Muscle of leg (tissue), 11 donors: ENCODE data around the gene NUBPL. TPM values are rescaled to one million over a fixed set of nuclear protein-coding genes. Genes with fewer than 3 reads are reported as not detected.

Experiments used
- DNase-seq: peaks from one replicate; pipeline ENCODE4 v3.0.0; 2013
- H3K27ac ChIP-seq: one replicate; pipeline ENCODE4 v1.5.1; 2013; ENCODE audit warnings: mild to moderate bottlenecking, low read length, control low read depth
- H3K27me3 ChIP-seq: one replicate; pipeline ENCODE4 v1.6.1; 2013; ENCODE audit warnings: low read length; ENCODE audit not compliant: control insufficient read depth, insufficient read depth
- H3K36me3 ChIP-seq: one replicate; pipeline ENCODE4 v1.6.1; 2013; ENCODE audit warnings: low read length; ENCODE audit not compliant: control insufficient read depth, insufficient read depth
- H3K4me1 ChIP-seq: one replicate; pipeline ENCODE4 v1.6.1; 2013; ENCODE audit warnings: low read length; ENCODE audit not compliant: control insufficient read depth, insufficient read depth
- H3K4me3 ChIP-seq: one replicate; pipeline ENCODE4 v1.5.1; 2013; ENCODE audit warnings: low read length, control low read depth
- H3K9me3 ChIP-seq: replicated peaks from 2 replicates; pipeline ENCODE4 v1.6.1; 2013; ENCODE audit warnings: low read depth, low read length; ENCODE audit not compliant: control insufficient read depth
- WGBS: methylation state at CpG from one replicate; pipeline ENCODE4 v1.1.5; 2013; ENCODE audit warnings: missing lambda C conversion rate; ENCODE audit not compliant: insufficient coverage; 5-methylcytosine and 5-hydroxymethylcytosine counted together
- polyA plus RNA-seq, 8 donors: library from polyadenylated mRNA; unstranded; fragments of 120-200 nt; gene quantifications; one replicate each; pipeline versions ENCODE4 v1.2.1 to v1.2.3, GENCODE V29; 2013; ENCODE audit warnings: inconsistent platforms in 1 of 8, low replicate concordance in 1 of 8; ENCODE audit not compliant: insufficient read length in 8 of 8, insufficient read depth in 1 of 8
- total RNA-seq: library from RNA; stranded (reverse); fragments of 120-200 nt; gene quantifications from one replicate; pipeline ENCODE4 v1.2.4, GENCODE V29; 2013

The NUBPL gene
- total and polyA plus RNA-seq, 9 donors, result 7.2 to 11.2 (median 8.2) TPM

DNA sequence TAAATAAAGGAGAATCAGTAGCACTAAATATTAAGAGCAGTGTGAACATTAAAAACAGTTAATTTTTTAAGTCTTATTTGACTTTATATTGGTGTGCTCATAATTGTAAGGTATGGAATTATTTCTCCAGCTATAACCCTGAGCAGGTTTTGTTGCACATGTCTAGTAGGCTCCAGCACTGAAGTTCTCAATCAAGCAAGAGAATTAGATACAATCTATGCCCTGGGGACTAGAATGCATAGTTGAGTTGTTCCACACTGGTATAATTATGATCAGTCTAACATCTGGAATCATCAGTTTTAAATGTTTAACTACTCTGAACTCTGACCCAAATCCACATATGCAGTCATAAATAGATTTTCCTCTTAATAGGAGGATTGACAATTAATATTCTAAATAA is 258.1 kb downstream of the NUBPL start:
- Histone ChIP-seq H3K27ac (no peak overlapping the region), H3K36me3 (no peaks in the 10 kb centered on the region), H3K9me3 (no peaks in the 10 kb centered on the region), H3K4me1 (no peaks in the 10 kb centered on the region), H3K27me3 (no peaks in the 10 kb centered on the region), H3K4me3 (no peak overlapping the region)
- DNase-seq, result peak; percentile 11

DNA sequence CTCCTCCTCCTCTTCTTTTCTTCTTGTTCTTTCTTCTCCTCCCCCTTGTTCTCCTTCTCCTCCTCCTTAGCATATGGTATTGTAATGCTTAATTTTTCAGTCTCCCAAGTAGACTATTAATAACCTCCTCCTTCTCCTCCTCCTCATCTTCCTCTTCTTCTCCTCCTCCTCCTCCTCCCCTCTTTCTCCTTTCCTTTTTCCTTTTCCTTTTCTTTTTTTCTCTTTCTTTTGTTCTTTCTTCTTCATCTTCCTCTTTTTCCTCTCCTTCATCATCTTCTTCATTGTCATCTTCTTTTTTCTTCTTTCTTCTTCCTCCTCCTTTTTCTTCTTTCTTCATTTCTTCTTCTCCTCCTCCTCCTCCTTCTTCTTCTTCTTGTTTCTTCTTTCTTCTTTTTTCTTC is 264.3 kb downstream of the NUBPL start:
- Histone ChIP-seq H3K36me3 (no peaks in the 10 kb centered on the region), H3K27ac (no peak overlapping the region), H3K9me3 (no peaks in the 10 kb centered on the region), H3K27me3 (no peaks in the 10 kb centered on the region), H3K4me3 (no peak overlapping the region), H3K4me1 (no peaks in the 10 kb centered on the region)
- no peak for DNase-seq

DNA sequence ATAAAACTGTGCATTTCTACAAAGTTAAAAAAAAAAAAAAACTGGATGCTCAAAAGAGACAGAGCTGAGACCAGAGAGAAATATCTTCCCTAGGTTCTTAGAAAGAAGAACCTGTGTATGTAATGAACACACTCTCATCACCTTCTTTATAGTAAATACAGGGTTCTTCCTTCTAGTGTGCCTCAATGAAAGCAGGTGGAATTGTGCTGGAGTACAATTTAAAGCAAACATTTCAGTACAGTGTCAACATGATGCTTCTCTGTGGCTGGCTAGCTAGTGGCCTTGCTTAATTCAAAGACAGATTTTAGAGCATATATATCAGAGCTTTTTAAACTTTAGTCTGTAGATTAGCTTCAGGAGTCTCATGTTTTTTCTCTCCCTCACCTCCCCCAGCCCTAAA is 266.1 kb downstream of the NUBPL start:
- no peaks in the 10 kb centered on the region for H3K27me3 ChIP-seq
- DNase-seq, result no peak
- no peaks in the 10 kb centered on the region for H3K9me3 ChIP-seq
- no peak overlapping the region for H3K4me3 ChIP-seq
- no peaks in the 10 kb centered on the region for H3K4me1 ChIP-seq
- no peak overlapping the region for H3K27ac ChIP-seq
- H3K36me3 ChIP-seq, result no peaks in the 10 kb centered on the region

DNA sequence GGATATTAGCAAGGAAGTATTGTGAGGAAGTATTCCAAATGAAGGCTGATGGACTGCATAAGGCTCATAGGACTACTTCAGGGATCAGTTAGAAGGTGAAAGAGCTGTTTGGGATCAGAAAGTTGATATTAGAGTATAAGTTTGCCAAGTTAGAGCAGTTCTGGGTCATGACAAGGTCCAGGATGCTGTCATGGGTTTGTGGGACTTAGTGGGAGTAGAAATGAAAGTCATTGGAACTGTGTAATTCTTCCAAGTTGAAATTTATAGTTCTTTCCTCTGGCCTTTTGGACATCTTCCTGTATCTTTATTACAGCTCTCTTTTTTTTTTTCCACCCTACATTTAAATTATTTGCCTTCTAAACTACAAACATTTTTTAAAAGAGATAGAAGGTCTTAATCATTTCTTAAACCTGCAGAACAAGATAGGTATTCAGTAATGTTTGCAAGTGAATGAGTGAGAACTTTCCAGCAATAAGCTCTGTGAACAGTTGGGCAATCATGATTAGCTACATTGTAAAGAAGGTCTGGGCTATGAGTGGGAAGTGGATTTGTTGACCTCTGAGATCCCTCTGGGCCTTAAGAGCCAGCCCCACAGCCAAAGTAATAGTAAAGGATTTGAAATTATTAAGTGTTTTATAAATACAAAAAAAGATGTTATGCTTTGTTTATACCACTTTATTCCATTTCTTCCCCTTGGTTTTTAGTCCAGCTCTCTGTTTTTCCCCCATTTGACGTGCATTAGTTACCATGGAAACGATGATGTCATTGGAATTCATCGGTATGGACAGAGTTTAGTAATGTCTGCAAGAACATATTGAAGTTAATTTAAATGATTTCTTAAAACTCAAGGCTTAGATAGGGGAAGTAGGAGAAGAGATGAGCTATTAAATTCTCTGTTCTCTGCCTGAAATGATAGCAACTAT is 268.0 kb downstream of the NUBPL start:
- Histone ChIP-seq H3K27ac (peak overlapping the region; percentile 80), H3K4me3 (no peak overlapping the region), H3K4me1 (no peaks in the 10 kb centered on the region), H3K27me3 (no peaks in the 10 kb centered on the region), H3K36me3 (no peaks in the 10 kb centered on the region), H3K9me3 (no peaks in the 10 kb centered on the region)
- peak; percentile 95 for DNase-seq
- WGBS, result no CpG with 5 or more reads among the region's 3 CpGs

DNA sequence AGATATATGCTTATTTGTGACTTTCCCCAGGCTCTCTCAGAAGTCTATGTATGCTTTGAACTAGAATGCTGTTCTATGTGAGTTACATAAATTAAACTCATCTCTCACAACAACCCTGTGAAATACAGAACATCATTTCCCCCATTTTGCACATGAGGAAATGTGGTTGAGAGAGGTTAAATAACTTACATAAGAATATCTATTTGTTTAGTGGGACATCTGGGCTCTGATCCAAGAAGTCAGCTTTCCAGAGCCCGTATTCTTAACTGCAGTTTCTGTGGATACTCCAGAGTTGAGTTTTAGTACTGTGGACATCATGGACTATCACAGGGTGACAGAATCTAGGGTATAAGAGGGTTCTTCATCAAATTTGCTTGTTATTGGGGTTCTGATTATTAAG is 273.4 kb downstream of the NUBPL start:
- no peaks in the 10 kb centered on the region for H3K36me3 ChIP-seq
- no peaks in the 10 kb centered on the region for H3K4me1 ChIP-seq
- no peak overlapping the region for H3K27ac ChIP-seq
- WGBS, result 14% methylated on average over 1 of the region's 1 CpG
- H3K27me3 ChIP-seq, result no peaks in the 10 kb centered on the region
- peak; percentile 43 for DNase-seq
- no peak overlapping the region for H3K4me3 ChIP-seq
- H3K9me3 ChIP-seq, result no peaks in the 10 kb centered on the region

DNA sequence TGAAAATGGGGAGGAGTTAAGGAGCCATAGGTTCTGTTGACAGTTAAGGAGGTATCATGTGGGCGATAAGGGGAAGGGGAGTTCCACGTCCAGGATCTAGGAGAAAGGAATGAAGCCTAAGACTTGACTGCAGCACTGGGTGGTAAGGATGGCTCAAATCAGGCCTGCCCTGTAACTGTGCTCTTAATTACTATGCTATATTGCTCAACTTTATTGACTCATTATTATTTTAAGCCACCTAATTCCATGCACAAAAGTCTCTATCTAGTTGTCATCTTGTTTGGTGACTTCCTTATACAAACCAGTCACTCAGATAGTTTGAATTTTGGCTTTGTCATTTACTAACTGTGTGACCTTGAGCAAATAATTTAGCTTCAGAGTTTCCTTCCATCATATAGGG is 273.8 kb downstream of the NUBPL start:
- Histone ChIP-seq H3K9me3 (no peaks in the 10 kb centered on the region), H3K4me1 (no peaks in the 10 kb centered on the region), H3K27me3 (no peaks in the 10 kb centered on the region), H3K27ac (no peak overlapping the region), H3K36me3 (no peaks in the 10 kb centered on the region), H3K4me3 (no peak overlapping the region)
- 100% methylated on average over 1 of the region's 2 CpGs for WGBS
- no peak for DNase-seq

DNA sequence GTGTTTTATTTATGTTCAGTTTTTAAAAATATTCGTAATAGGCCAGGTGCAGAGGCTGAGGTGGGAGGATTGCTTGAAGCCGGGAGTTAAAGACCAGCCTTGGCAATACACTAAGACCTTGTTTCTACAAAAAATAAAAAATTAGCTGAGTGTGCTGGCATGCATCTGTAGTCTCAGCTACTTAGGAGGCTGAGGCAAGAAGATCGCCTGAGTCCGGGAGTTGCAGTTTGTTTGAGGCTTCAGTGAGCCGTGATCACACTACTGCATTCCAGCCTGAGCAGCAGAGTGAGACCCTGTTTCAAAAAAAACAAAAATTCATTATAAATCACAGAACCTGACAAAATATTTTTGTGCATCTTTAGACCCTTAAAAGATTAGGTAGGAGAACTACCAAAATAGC is 275.8 kb downstream of the NUBPL start:
- Histone ChIP-seq H3K36me3 (no peaks in the 10 kb centered on the region), H3K27me3 (no peaks in the 10 kb centered on the region), H3K27ac (no peak overlapping the region), H3K9me3 (no peaks in the 10 kb centered on the region), H3K4me1 (no peaks in the 10 kb centered on the region), H3K4me3 (no peak overlapping the region)
- no CpG with 5 or more reads among the region's 5 CpGs for WGBS
- no peak for DNase-seq

DNA sequence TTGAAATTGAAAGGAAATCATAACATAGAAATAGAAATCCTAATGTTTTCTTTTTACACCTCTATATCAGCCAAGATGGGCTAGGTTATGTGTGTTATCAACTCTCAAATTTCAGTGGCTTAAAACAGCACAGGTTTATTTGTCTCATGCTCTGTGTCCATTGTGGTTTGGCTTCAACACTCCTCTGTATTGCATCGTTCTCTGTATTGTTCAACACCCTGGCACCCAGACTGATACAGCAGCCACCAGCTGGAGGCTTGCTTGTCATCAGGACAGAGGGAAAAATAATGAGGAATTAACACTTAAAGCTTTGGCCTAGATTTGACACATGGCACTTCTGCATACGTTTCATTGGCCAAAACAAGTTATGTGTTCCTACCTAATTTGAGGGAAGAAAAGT is 281.7 kb downstream of the NUBPL start:
- 100% methylated on average over 1 of the region's 2 CpGs for WGBS
- no peaks in the 10 kb centered on the region for H3K9me3 ChIP-seq
- H3K36me3 ChIP-seq, result no peaks in the 10 kb centered on the region
- no peak overlapping the region for H3K4me3 ChIP-seq
- no peaks in the 10 kb centered on the region for H3K4me1 ChIP-seq
- DNase-seq, result peak; percentile 22
- no peaks in the 10 kb centered on the region for H3K27me3 ChIP-seq
- no peak overlapping the region for H3K27ac ChIP-seq

DNA sequence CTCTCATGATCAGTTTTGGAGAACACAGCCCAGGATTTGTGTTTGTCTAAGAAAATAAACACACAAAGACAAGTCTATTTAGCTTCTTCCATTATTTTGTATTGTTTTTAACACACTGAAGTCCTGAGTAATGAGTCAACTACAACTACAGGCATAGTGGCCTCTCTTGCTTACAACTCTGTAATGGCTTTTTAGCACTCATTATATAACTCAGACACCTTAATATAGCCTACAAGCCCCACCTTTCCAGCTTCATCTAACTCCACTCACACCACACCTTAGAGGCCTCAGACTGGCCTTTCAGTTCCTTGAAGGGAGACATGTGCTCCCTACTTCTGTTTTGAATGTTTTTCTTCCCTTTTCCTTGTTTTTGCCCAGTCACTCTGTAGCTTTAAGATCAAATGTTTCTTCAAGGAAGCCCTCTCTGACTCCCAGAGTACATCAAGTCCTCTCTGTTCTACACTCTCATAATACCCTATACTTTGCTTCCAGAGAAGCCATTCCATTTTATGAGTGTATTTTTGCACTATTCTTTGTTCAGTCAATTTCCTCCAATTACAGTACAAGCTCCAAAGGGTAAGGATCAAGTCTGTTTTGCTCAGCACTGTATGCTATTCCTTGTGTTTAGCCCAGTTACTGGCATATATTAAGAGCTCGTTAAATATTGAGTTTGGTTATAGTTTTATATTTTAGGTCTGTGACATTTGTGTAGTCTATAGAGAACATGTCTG is 282.3 kb downstream of the NUBPL start:
- peak; percentile 34 for DNase-seq
- no CpG with 5 or more reads among the region's 1 CpG for WGBS

DNA sequence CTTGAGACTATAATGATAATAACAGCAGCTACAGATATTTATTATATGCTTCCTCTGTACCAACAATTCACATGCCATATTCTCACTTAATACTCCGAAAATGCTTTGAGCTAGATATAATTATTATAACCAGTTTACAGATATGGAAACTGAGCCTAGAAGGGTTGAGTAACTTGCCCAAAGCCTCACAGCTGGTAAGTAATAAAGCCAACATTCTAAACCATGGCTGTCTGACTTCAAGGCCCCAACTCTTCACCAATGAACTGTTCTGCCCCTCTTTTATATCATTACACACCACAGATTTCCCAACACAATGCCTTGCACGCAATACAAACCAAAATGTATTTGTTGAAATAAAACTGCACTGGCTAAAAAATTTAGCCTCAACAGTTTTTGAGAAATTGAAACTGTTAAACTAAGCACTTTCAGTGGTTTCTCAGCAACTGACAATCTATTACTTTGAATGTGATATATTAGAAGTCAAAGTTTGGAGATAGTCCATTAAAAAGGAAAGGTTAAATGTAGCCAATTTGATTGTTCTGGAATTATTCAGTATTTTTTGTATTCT is 293.4 kb downstream of the NUBPL start:
- WGBS, result no CpG with 5 or more reads among the region's 2 CpGs

More for the DNA sequence above, 282.3 kb downstream of the NUBPL start:
- Histone ChIP-seq H3K36me3 (no peaks in the 10 kb centered on the region), H3K27me3 (no peaks in the 10 kb centered on the region), H3K9me3 (no peaks in the 10 kb centered on the region), H3K4me1 (no peaks in the 10 kb centered on the region), H3K4me3 (no peak overlapping the region), H3K27ac (no peak overlapping the region)

More for the DNA sequence above, 293.4 kb downstream of the NUBPL start:
- no peaks in the 10 kb centered on the region for H3K27me3 ChIP-seq
- H3K4me3 ChIP-seq, result no peak overlapping the region
- H3K36me3 ChIP-seq, result no peaks in the 10 kb centered on the region
- no peak for DNase-seq
- no peaks in the 10 kb centered on the region for H3K4me1 ChIP-seq
- H3K9me3 ChIP-seq, result no peaks in the 10 kb centered on the region
- H3K27ac ChIP-seq, result no peak overlapping the region
